GM21360 (cell line): ENCODE measurements around the gene RNF4.
"Not testable (repeated sequence)": the region's sequence is repeated elsewhere in the genome, so short reads cannot be mapped to it uniquely, and the experiment has no call there.

Experiments used
- ATAC-seq: cut with Tn5 transposase; IDR thresholded peaks from one replicate; pipeline ENCODE4 v1.9.1; 2021; ENCODE audit warnings: mild to moderate bottlenecking, moderate library complexity; ENCODE audit not compliant: unreplicated experiment

The RNF4 gene, protein sequence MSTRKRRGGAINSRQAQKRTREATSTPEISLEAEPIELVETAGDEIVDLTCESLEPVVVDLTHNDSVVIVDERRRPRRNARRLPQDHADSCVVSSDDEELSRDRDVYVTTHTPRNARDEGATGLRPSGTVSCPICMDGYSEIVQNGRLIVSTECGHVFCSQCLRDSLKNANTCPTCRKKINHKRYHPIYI

DNA sequence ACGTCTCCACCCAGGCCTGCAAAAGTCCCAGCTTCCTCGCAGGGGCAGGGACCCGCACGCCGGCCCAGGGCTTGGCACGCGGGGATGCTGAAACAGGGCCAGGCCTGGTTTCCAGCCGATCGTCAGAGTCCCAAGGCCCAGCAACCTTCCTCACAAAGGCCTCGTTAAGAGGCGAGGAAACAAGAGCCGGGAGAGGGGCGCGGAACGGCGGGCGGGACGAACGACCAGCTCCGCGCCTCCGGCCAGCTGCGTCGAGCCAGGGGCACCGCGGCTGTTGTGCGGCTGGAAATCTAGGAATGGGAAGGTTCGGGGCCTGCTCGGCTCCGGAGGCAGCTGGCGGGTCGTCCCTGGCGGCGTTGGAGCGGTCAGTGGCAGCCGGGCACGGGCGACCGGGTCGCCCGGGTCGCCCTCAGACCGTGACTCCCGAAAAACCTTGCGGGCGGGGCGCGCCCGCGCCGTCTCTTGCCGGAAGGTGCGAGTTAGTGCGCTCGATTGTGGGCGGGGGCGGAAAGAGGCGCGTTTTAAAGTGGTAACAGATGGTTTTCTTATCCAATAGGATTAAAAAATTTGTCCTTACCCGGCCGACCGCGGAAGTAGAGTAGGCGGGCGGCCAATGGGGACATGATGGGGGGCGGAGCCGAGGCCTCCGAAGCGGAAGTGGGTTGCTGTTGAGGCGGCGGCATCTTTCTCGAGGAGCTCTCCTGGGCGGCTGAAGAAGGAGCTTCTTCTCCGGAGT is at the start of gene RNF4:
TSS of gene RNF4 (plus strand) at position 651 of the 736 bp plus-strand sequence. CDS start 21,388 bp downstream, outside the sequence.
- ATAC-seq: peak; percentile 67

DNA sequence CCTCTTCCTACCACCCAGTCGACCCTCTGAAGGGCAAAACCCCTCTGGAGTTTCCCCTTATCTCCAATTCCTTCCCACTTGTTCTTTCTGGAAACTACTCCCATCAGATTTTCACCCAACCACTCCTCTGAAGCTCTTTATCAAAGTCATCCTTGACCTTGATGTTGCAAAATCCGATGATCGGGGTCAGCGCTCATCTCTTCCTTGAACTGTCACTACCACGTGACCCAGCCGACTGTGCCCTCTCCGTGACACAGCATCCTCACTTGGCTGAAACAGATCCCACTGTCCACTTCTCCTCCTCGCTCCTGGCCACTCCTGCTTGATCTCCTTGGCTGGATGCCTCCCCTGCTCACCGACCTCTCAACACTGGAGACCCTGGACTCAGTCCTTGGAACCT is 49.1 kb upstream of the RNF4 start:
- no peak for ATAC-seq

DNA sequence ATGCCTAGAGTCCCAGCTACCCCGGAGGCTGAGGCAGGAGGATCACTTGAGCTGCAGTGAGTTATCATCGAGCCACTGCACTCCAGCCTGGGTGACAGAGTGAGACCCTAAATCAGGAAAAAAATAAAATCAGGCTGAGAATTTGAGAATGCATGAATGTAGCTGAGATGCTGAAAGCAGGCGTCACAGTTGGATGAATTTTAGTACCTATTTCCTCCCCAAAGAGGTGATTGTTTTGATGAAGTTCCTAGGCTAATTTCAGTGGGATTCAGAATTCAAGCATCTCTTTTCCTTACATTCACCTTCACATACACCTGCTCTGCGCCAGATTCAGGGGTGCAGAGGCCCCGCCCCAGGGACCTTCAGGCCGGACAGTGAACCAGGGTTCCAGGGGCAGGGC is 47.0 kb upstream of the RNF4 start:
- ATAC-seq: no peak

DNA sequence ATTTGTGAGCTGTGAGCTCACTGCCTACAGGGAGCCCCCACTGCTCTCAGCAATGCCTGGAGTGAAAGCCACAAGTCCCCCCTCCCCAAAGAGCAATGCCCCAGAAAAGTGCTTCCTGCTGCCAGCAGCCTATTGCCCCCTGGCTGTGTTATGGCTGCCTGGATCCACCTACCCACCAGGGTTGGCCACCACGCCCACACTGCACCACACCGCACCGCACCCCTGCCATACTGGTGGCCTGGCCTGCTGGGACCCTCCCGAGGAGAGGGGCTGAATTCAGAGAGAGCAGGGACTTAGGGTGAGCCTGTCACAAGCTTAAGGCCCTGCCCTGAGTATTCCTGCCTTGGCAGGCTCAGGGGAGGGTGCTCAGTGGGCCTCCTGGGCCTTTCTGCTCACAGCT is 45.8 kb upstream of the RNF4 start:
- ATAC-seq: no peak

DNA sequence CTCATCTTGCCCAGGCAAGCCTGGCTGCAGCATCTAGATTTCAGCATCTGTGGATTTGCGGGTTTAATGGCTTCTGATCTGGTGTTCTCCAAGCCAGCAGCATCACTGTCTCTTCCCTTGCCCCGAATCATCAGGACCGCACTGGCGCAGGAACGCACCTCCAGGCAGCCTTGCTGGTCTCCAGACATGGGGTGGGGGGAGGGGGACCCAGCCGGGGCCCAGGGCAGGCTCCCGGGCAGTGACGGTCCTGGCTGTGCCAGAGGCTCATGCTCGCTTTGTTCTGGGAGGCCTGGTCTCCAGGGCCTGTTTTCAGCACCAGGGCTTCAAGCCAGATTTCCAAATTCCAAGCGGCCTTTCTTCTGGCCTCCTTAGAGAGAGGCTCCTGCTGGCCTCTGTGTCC is 45.2 kb upstream of the RNF4 start:
- no peak for ATAC-seq

DNA sequence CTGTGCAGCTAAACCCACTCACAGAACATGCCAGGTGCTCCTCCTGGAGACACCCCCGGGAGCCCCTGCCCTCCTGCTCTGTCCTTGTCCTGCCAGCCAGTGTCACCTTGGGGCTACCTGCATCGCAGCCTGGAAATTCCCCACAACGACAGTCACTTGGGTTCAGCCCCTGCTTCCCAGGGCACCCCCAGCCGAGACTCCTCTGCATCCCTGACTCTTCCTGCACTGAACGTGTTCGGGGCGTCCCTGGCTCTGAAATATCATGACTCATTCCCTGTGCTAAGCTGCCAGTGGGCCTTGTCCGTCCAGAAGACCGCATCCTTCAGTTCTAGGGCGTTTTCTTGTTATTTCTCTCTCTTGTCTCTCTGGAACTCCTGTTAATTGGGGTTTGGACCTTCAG is 44.3 kb upstream of the RNF4 start:
- ATAC-seq: no peak

DNA sequence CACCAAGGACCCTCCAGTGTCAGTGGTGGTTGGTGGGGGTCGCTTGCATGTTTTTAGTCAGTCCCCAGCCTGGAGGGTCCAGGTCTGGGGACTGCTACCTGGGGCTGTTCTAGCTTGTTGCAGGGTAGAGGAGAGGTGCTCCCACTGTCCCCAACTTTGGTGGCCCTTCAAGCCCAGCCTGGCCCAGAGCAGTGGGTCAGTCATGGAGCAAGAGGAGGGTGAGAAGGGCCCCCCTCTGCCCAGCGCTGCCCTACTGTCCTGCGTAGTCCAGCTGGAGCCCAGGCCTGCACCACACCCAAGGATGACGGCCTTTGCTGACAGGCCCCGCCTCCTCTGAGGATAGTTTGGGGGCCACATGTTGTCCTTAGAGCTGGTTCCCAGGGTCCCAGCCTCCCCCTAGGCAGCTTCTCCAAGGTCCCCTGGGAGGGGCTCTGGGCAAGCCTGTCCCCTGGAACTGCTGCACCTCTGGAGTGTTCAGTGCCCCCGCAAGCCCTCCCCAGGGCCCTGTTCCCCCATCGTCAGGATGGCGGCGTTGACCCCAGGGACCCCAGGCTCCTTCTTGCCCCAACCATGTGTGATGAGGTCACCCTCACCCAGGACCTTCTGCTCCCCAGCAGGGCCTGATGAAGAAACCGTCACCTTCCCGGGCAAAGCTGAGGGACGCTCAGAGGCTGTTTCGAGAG is 43.4 kb upstream of the RNF4 start:
- no peak for ATAC-seq

DNA sequence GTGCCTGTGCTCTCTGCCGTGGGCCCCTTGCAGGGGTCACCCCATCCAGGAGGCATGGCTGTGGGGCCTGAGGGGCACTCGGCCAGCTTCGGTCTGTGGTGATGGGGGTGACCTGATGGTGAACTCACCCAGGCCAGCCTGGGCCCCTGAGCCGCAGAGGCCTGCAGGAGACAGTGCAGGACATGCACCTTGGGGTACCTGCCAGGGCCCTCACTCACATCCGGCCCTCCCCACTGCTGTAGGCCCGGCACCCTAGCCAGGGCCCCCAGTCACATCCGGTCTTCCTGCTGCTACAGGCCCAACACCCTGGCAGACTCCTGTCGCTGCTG is 42.9 kb upstream of the RNF4 start:
- no peak for ATAC-seq

DNA sequence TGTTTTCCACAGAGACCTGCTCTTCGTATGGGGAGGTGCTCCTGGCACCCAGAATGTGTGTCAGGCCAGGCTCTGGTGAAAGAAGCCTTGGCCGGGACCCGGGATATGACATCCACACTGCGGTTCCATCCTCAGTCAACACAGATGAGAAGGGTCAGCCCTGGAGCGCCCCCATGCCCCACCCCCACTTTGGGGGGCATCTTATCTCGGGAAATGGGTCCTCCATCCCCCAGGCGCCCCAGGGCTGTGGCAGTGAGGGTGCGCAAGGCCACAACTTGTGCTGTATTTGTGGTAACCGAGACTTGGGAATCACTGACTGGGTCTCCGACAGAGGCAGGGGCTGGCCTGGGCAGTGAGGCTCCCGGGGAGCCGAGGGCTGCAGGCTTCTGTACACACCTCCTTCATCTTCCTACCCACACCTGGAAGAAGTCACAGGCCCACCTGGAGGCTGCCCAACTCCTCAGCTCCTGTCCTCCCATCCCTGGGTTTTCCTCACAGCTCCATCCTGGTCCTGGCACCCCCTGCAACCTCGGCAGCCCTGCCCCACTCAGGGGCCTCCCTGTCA is 42.1 kb upstream of the RNF4 start:
- no peak for ATAC-seq

DNA sequence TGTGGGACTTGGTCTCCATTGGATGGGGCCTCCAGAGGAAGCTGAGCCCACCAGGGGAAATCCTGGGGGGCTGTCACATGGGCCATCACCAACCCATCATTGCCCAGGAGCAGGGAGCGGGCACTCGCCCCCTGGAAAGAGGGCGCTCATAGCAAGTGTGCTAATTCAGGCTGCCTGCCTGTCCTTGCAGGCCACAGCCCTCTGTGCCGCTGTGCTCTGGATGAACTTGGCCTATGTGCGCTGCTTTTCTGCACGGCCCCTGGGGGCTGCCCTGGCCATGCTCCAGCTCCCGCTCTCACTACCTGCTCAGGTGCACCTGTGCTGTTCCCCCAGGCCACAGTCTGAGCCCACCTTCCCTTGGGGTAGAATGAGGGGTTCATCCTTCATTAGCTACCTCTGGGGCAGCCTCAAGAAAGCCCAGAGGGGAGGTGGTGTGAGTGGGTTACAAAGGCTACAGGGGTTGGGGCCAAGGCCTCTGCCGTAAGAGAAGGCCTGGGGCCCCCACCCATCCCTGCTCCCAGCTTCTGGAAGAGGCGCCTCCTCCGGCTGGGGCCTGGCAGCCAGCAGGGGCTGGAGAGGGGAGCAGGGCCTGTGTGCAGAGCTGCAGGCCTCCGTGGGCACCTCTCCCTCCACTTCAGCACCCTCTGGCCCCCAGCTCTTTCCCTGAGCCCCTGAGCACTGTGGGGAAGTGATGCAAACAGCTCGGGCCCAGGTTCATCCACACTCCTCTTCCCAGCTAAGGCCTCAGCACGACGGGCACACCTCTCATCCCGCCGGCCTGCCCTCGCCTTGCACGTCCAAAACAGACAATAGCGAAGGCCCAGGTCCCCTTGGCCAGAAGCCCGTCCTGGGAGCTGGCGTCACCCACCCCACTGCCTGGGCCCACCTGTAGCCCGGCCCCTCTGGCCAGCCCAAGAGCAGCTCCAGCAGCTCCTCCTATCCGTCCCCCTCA is 41.2 kb upstream of the RNF4 start:
- ATAC-seq: no peak

DNA sequence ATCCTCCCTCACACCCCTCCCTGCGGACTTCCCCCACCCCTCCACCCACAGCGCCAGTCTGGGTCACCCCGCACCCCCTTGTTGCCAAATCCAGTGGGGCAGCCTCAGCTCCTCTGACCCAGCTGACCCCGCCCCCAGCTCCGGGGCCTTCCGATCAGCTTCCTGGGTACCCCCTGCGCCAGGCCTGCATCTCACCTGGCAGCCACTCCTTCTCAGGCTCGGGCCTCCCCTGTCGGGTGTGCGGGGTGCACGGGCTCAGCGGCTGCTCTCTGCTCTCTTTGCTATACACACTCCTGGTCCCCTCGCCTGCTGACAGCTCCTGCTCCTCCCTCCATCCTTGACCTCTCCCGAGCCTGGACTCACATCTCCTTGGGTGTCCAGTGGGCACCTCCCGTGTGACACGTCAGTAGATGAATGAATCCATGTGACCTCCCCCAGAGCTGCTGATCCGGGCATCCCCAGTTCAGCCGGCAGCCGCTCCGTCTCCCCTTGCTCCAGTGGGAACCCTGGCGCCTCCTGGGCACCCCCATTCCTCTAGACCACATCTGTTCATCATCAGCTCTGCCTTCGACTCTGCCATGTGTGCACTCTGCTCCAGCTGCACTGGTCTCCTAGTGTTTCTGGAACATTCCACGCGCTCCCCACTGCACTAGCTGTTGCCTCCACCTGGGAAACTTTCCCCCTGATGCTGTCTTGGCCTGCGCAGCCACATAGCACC is 40.3 kb upstream of the RNF4 start:
- no peak for ATAC-seq

DNA sequence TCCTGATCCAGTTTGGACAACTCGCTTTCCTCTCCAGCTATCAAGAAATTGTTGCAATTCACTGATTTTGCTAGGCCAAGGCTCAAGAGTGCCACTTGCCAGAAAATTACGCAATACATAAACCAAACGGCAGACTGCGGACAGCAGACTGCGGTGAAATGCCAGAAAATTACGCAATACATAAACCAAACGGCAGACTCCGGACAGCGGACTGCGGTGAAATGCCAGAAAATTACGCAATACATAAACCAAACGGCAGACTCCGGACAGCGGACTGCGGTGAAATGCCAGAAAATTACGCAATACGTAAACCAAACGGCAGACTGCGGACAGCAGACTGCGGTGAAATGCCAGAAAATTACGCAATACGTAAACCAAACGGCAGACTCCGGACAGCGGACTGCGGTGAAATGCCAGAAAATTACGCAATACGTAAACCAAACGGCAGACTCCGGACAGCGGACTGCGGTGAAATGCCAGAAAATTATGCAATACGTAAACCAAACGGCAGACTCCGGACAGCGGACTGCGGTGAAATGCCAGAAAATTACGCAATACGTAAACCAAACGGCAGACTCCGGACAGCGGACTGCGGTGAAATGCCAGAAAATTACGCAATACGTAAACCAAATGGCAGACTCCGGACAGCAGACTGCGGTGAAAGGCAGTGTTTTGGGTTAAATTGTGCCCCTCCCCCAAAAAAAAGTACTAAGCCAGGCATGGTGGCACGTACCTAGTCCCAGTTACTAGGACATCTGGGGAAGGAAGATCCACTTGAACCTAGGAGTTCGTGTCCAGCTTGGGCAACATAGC is 38.8 kb upstream of the RNF4 start:
- not testable (repeated sequence) for ATAC-seq

DNA sequence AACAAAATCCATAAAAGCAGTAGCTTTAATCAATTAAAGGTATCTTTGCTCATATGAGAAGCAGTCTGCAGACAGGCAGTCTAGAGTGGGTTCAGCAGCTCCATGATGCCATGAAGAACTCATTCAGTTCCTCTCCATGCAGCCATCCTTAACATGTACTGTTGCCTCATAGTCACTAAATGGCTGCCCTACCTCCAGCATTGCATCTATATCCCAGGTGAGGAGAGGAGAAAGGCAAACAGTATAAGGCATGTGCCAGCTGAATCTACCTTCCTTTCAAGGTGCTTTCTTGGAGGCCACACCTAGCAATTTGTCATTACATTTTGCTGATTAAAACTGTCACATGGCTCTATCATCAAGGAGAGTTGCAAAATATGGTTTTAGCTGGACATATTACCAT is 36.9 kb upstream of the RNF4 start:
- no peak for ATAC-seq

DNA sequence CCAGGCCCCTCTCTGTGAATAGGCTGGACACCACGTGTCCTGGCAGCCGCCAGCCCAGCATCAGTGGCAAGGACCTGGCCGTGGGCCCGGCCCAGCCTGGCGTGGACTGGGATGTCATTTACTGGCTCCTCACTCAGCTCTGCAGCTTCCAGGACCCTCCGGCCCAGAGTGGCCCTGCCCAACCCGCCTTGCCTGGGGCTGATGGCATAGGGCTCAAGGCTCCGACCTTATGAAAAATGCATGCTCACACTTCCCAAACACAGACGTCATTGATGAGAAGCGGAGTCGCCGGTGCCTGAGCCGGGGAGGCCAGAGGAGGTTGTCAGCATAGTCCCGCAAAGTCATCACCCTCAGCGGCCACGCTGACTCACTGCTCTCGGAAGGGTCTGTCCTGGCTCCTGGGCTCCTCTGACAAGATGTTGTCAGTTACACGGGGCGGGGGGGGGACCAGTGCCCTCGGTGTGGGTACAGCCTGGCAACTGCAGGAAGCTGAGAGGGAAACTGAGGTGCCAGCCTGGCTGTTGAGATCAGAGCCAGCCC is 35.8 kb upstream of the RNF4 start:
- no peak for ATAC-seq

DNA sequence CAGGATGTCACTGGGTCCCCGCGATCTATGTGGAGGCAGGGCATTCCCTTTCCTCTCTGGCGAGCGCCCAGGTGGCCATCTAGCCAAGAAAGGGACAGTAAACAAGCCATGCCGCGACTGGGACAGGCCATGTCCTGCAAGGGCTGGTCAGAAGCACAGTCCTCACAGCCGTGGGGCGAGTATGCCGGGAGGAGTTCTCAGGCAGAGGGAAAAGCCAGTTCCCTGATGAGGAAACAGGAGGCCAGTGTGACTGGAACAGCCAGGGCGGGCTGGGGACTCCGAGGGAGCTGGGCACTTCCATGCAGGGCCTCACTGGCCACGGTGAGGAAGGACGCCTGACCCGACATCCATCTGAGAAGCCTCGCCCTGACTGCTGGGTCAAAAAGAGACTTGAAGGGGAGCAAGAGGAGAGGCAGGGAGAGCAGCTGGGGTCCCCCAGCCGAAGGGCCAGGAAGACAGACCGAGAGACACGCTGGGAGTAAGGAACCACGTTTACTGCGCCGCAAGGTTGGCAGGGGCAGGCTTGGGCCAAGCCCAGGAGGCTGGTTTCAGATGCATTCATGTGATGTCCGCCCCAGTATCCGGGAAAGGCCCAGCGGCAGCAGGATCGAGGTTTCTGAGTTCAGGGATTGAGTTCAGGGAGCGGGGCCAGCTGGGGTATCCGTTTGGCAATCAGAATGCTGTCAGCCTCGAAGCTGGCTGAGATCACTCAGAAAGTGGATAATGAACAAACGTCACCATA is 35.1 kb upstream of the RNF4 start:
- no peak for ATAC-seq

DNA sequence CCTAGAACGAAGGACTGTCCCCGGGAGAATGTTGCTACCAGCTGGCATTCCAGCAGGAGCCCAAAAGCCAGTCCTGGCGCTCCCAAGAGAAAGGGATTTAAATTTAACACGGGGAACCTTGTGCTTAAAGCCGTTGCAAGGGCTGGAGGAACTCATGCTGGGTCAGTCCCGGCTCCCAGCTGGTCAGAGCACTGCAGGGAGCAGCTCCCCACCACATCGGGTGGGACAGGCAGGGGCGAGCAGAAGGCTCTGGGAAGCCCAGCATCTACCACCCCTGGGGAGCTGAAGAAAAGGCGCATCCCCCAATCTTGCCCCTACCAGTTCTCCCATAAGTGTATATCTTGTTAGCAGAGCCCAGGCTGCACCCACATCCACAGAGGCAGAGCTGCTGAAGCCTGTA is 34.5 kb upstream of the RNF4 start:
- no peak for ATAC-seq

DNA sequence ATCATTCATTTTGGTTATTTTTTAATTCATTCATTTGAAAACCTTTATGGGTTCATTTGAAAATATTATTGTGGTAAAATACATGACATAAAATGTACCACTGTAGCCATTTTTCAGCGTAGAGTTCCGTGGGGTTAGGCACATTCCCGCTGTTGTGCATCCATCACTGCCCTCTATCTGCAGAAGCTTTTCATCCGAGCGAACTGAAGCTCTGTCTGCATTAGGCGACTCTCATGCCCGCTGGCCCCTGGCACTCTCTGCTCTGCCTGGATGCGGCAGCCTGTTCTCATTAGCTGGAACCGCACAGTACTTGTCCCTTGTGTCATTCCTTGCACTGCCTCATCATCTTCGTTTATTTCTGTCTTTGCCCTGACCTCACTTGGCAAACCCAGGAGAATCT is 32.6 kb upstream of the RNF4 start:
- ATAC-seq: no peak

DNA sequence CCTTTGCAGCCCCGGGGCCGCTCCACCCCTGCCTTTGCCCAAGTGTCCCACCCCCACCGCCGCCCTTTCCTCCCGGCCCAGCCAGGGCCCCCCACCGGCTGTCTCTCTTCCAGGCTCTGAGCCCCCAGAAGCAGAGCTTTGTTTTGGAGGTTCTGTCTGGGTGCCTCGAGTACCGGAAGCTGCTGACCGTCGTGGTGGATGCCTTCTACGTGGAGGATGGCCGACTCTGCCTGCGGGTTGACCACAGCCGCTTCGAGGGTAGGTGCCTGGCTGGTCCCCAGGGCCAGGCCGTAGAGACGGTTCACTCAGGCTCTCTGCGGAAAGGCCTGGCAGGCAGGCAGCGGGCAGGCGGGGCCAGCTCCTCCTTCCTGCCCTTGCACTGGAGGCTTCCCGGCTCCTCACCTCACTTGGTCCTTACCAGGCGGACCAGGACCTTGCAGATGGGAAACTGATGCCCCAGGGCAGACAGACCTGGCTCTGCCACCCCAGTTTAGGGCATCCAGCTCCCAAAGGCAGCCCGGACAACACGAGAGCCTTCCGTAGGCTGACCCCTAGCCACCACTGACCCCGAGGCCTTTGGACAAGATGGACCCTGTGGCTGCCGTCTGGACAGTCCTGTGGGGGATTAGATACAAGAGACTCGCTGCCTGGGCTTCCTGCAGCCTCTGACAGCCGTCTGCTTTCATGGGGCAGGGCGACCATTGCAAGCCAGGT is 32.0 kb upstream of the RNF4 start:
- no peak for ATAC-seq
